GM12801 (cell line): ENCODE results near the gene TBL3.

ENCODE experiments used
- CTCF ChIP-seq: IDR thresholded peaks from one replicate; pipeline ENCODE4 v1.5.1; 2011; ENCODE audit warnings: control low read depth; ENCODE audit not compliant: insufficient read length; ENCODE audit errors: extremely low read depth

TBL3 gene

GRCh38 chr16:2029350-2029749 is 57.5 kb downstream of the TBL3 start:
- no peak for TF ChIP-seq CTCF

GRCh38 chr16:2030036-2030435 is 58.2 kb downstream of the TBL3 start:
- no peak for TF ChIP-seq CTCF

GRCh38 chr16:2031081-2031577 is 59.3 kb downstream of the TBL3 start:
- no peak for TF ChIP-seq CTCF
